Neural cell (in vitro differentiated cells): ENCODE measurements around the gene CACNA1B.

Experiments
- CTCF ChIP-seq: fragments of 450-650 bp; IDR thresholded peaks from 2 replicates; pipeline ENCODE4 v1.5.1; 2014; ENCODE audit warnings: antibody characterized with exemption, mild to moderate bottlenecking, moderate library complexity; ENCODE audit not compliant: poor library complexity, severe bottlenecking
- EP300 ChIP-seq: fragments of 450-650 bp; conservative IDR thresholded peaks from 2 replicates; pipeline ENCODE4 v1.6.1; 2014; ENCODE audit warnings: antibody characterized with exemption, mild to moderate bottlenecking, moderate library complexity; ENCODE audit not compliant: poor library complexity, severe bottlenecking
- EZH2 ChIP-seq: fragments of 200-600, 300-800 bp; shearing (Covaris generic), sonication (generic); IDR thresholded peaks from 2 replicates; pipeline ENCODE4 v1.6.1; 2014; ENCODE audit warnings: antibody characterized with exemption, low read length, borderline replicate concordance, mild to moderate bottlenecking; ENCODE audit not compliant: insufficient read depth, poor library complexity, severe bottlenecking
- POLR2AphosphoS5 ChIP-seq: IDR thresholded peaks from 2 replicates; pipeline ENCODE4 v1.6.1; 2012
- REST ChIP-seq: IDR thresholded peaks from 2 replicates; pipeline ENCODE4 v1.6.1; 2012; ENCODE audit warnings: borderline replicate concordance
- SMC3 ChIP-seq: fragments of 450-650 bp; conservative IDR thresholded peaks from 2 replicates; pipeline ENCODE4 v1.6.1; 2014; ENCODE audit warnings: antibody characterized with exemption, mild to moderate bottlenecking, moderate library complexity; ENCODE audit not compliant: poor library complexity

GRCh38 chr9:138009016-138009802, 131.6 kb downstream of the CACNA1B start:
- TF ChIP-seq EP300 (no peak), CTCF (no peak), EZH2 (no peak), POLR2AphosphoS5 (no peak), REST (no peak), SMC3 (no peak)
